Left ventricle myocardium inferior (tissue), 1 donor: ENCODE results near the gene S1PR3. TPM values are rescaled to one million over a fixed set of nuclear protein-coding genes. Genes with fewer than 3 reads are reported as not detected.

Experiments used
- DNase-seq: peaks from one replicate; pipeline ENCODE4 v3.0.0-alpha.2; 2020
- H3K27ac ChIP-seq: fragments of 200-600 bp; replicated peaks from 2 replicates; pipeline ENCODE4 v1.8.0; 2021
- H3K27me3 ChIP-seq: fragments of 200-600 bp; 2 replicates; pipeline ENCODE4 v1.8.0; 2021; ENCODE audit warnings: low read depth
- H3K36me3 ChIP-seq: fragments of 200-600 bp; 2 replicates; pipeline ENCODE4 v1.8.0; 2021
- H3K4me1 ChIP-seq: fragments of 200-600 bp; 2 replicates; pipeline ENCODE4 v1.8.0; 2021
- H3K4me3 ChIP-seq: fragments of 200-600 bp; 2 replicates; pipeline ENCODE4 v1.8.0; 2021; ENCODE audit warnings: mild to moderate bottlenecking, moderate library complexity
- H3K9me3 ChIP-seq: fragments of 200-600 bp; replicated peaks from 2 replicates; pipeline ENCODE4 v1.8.0; 2021
- CTCF ChIP-seq: fragments of 200-600 bp; IDR thresholded peaks from 2 replicates; pipeline ENCODE4 v1.8.0; 2021; ENCODE audit warnings: antibody characterized with exemption, mild to moderate bottlenecking, borderline replicate concordance
- intact Hi-C: fragments of 100-400 bp; cut with micrococcal nuclease; formaldehyde crosslinking; loops from one replicate; pipeline ENCODE4 v1.11.0; 2022
- total RNA-seq: library from RNA; stranded (reverse); fragmentation: NEBNext Ultra II Directional; extraction: Animal tissue kit (Norgen Biotek cat#: 25700); gene quantifications from one replicate; pipeline ENCODE4 v1.2.1, GENCODE V29; 2021
- donor health status: DM: no; HTN: yes; CAD: no; lungs with severe emphysema.

S1PR3 gene
- total RNA-seq, 1 donor from 2014 or later: 26.8 TPM

- no peak for DNase-seq
- H3K27ac ChIP-seq: no peak overlapping the region
- no peaks in the 10 kb centered on the region for H3K27me3 ChIP-seq
- intact Hi-C loops: no loop called here
- H3K4me3 ChIP-seq: no peak overlapping the region
- TF ChIP-seq CTCF: no peak
- H3K9me3 ChIP-seq: no peaks in the 10 kb centered on the region
- no peaks in the 10 kb centered on the region for H3K36me3 ChIP-seq
- H3K4me1 ChIP-seq: no peaks in the 10 kb centered on the region
Observed at GRCh38 chr9:88960632-88961031, 30.6 kb upstream of the S1PR3 start.

GRCh38 chr9:88965473-88965872 is 25.8 kb upstream of the S1PR3 start:
- no peaks in the 10 kb centered on the region for H3K36me3 ChIP-seq
- peak; percentile 37 for DNase-seq
- no peaks in the 10 kb centered on the region for H3K4me1 ChIP-seq
- H3K4me3 ChIP-seq: no peak overlapping the region
- H3K9me3 ChIP-seq: no peaks in the 10 kb centered on the region
- TF ChIP-seq CTCF: no peak
- no peaks in the 10 kb centered on the region for H3K27me3 ChIP-seq
- intact Hi-C loops: no loop called here
- H3K27ac ChIP-seq: peak overlapping the region; percentile 7

- no peak overlapping the region for H3K27ac ChIP-seq
- H3K27me3 ChIP-seq: no peaks in the 10 kb centered on the region
- H3K36me3 ChIP-seq: no peaks in the 10 kb centered on the region
- no peaks in the 10 kb centered on the region for H3K4me1 ChIP-seq
- H3K4me3 ChIP-seq: no peak overlapping the region
- DNase-seq: no peak
- no peak for TF ChIP-seq CTCF
- no peaks in the 10 kb centered on the region for H3K9me3 ChIP-seq
- intact Hi-C loops: no loop called here
Observed at GRCh38 chr9:88966894-88967676, 24.2 kb upstream of the S1PR3 start.

- Histone ChIP-seq H3K4me3 (no peak overlapping the region), H3K27ac (no peak overlapping the region), H3K9me3 (peaks cover 11% of the 10 kb centered on the region), H3K36me3 (no peaks in the 10 kb centered on the region), H3K4me1 (no peaks in the 10 kb centered on the region), H3K27me3 (no peaks in the 10 kb centered on the region)
- no peak for TF ChIP-seq CTCF
- intact Hi-C loops: no loop called here
- no peak for DNase-seq
Observed at GRCh38 chr9:88968799-88969198, 22.5 kb upstream of the S1PR3 start.

GRCh38 chr9:88969646-88970373 is 21.5 kb upstream of the S1PR3 start:
- no peak for DNase-seq
- Histone ChIP-seq H3K9me3 (peaks cover 11% of the 10 kb centered on the region), H3K4me1 (no peaks in the 10 kb centered on the region), H3K4me3 (no peak overlapping the region), H3K36me3 (no peaks in the 10 kb centered on the region), H3K27ac (no peak overlapping the region), H3K27me3 (no peaks in the 10 kb centered on the region)
- no peak for TF ChIP-seq CTCF
- intact Hi-C loops: no loop called here
